Colonic mucosa (tissue), 4 donors: ENCODE measurements around the gene ADAMTS18. TPM values are rescaled to one million over a fixed set of nuclear protein-coding genes. Genes with fewer than 3 reads are reported as not detected.

Source experiments
- DNase-seq: peaks from one replicate; pipeline ENCODE4 v3.0.0-alpha.2; 2020
- H3K27ac ChIP-seq: fragments of 200-600 bp; one replicate; pipeline ENCODE4 v1.8.0; 2021
- H3K27me3 ChIP-seq: fragments of 200-600 bp; one replicate; pipeline ENCODE4 v1.8.0; 2021
- H3K36me3 ChIP-seq: fragments of 200-600 bp; one replicate; pipeline ENCODE4 v1.8.0; 2021
- H3K4me1 ChIP-seq: fragments of 200-600 bp; one replicate; pipeline ENCODE4 v1.8.0; 2021; ENCODE audit warnings: mild to moderate bottlenecking
- H3K4me3 ChIP-seq: fragments of 200-600 bp; one replicate; pipeline ENCODE4 v1.8.0; 2021
- H3K9ac ChIP-seq, 2 donors: one replicate each; pipeline ENCODE4 v1.7.0; 2013; ENCODE audit warnings: control low read depth in 2 of 2, low read depth in 2 of 2, low read length in 2 of 2
- H3K9me3 ChIP-seq: fragments of 200-600 bp; one replicate; pipeline ENCODE4 v1.8.0; 2021
- intact Hi-C: fragments of 100-400 bp; cut with DNase I; formaldehyde crosslinking; loops from one replicate; pipeline ENCODE4 v1.14.1; 2022
- total RNA-seq, 2 donors: library from RNA; stranded (reverse); fragmentation: NEBNext Ultra II Directional in 1 of 2; extraction: Animal tissue kit (Norgen Biotek cat#: 25700) in 1 of 2; gene quantifications; one replicate each; pipeline ENCODE4 v1.2.1, GENCODE V29; 2021
- TF ChIP-seq, protein P1 (sequence below): fragments of 200-600 bp; IDR thresholded peaks from one replicate; pipeline ENCODE4 v1.8.0; 2022; ENCODE audit warnings: antibody characterized with exemption, mild to moderate bottlenecking
- donor health status: healthy.
- donor health status: DM: no; HTN: no; CAD: no.
- donor health status: DM: no; HTN: no; CAD: no.

ADAMTS18 gene
- total RNA-seq, 2 donors from 2014 or later = 0.05 to 0.29 TPM

DNA sequence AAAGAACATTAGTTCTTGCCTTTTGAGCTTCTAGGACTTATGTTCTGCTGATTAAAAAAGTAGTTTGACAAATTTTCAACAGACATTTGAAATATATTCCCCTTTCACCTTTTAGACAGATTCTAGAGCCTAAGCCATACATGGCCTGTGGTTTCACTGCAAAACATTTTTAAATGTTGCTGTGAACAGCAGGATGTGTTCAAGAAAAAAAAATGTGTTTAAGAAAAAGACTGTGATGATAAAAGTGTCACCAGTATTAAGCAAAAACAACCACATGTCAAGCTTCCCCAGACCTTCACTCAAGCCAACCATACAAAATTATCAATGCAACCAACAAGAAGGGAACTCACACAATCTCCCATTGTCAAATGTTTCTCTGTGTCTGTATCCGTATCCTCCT is 132.2 kb downstream of the ADAMTS18 start:
- intact Hi-C loops = no loop called here
- H3K27ac ChIP-seq = no peak overlapping the region
- peaks cover 6% of the 10 kb centered on the region for H3K27me3 ChIP-seq
- no peaks in the 10 kb centered on the region for H3K36me3 ChIP-seq
- no peak overlapping the region for H3K9ac ChIP-seq
- no peak for DNase-seq
- H3K4me3 ChIP-seq = no peak overlapping the region
- no peaks in the 10 kb centered on the region for H3K9me3 ChIP-seq
- no peaks in the 10 kb centered on the region for H3K4me1 ChIP-seq
- TF ChIP-seq, protein P1, sequence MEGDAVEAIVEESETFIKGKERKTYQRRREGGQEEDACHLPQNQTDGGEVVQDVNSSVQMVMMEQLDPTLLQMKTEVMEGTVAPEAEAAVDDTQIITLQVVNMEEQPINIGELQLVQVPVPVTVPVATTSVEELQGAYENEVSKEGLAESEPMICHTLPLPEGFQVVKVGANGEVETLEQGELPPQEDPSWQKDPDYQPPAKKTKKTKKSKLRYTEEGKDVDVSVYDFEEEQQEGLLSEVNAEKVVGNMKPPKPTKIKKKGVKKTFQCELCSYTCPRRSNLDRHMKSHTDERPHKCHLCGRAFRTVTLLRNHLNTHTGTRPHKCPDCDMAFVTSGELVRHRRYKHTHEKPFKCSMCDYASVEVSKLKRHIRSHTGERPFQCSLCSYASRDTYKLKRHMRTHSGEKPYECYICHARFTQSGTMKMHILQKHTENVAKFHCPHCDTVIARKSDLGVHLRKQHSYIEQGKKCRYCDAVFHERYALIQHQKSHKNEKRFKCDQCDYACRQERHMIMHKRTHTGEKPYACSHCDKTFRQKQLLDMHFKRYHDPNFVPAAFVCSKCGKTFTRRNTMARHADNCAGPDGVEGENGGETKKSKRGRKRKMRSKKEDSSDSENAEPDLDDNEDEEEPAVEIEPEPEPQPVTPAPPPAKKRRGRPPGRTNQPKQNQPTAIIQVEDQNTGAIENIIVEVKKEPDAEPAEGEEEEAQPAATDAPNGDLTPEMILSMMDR = no peak

DNA sequence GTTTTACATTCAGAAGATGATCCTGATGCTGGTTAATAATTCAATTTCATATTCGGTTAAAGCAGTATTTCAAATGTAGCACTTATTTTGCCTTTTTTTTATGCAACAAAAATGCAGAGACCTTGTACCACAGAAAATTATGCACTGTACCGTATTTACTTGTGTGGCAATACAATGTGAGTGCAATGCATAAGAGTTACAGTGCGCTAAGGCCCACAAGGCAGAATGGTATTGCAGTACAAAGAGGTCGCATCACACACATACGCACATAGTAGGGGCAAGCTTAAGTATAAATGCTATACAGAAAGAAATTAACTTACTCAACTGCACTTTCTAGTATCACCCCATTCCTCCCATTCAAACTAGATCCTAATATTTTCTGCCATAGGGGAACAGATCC is 132.6 kb downstream of the ADAMTS18 start:
- intact Hi-C loops = no loop called here
- Histone ChIP-seq H3K27ac (no peak overlapping the region), H3K27me3 (peaks cover 6% of the 10 kb centered on the region), H3K4me3 (no peak overlapping the region), H3K36me3 (no peaks in the 10 kb centered on the region), H3K9me3 (no peaks in the 10 kb centered on the region), H3K9ac (no peak overlapping the region), H3K4me1 (no peaks in the 10 kb centered on the region)
- DNase-seq = no peak
- TF ChIP-seq, protein P1 = no peak

DNA sequence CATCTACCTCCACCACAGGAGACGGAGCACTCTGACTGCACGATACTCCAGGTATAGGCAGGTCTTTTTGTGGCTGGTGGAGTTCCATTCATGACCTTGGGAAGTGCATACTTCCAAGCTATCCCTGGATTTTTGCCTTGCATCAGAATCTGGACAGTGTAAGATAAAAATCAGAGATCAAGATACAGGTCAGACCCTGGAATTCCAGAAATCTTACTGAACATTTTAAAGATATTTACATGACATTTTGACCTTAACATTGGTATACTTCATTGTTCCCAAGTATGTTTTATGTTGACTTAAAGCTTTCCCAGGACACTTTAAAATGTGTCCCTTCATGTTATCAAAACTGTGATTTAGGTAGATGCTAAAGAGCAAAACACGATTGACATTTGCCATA is 134.6 kb downstream of the ADAMTS18 start:
- H3K9ac ChIP-seq = no peak overlapping the region
- no peaks in the 10 kb centered on the region for H3K9me3 ChIP-seq
- TF ChIP-seq, protein P1 = no peak
- intact Hi-C loops = no loop called here
- H3K4me1 ChIP-seq = no peaks in the 10 kb centered on the region
- H3K36me3 ChIP-seq = no peaks in the 10 kb centered on the region
- no peaks in the 10 kb centered on the region for H3K27me3 ChIP-seq
- H3K27ac ChIP-seq = no peak overlapping the region
- H3K4me3 ChIP-seq = no peak overlapping the region
- no peak for DNase-seq

DNA sequence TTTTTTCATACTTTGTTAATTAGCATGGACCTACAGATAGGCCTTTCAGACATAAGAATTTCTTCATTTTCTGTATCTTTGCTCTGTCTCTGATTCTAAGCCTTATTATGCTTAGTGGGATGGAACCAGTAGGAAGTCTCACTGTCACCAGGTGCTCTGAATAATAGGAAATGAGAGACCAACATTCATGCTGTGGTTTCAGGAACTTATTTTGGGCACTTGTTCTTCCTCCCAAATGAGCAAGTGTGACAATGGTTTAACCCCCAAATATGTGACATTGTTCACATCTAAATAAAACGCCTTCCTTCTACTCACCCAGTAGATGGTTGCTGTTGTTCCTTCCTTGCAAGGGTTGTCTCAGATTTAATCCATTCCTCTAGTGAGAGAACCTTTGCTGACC is 135.4 kb downstream of the ADAMTS18 start:
- TF ChIP-seq, protein P1 = no peak
- Histone ChIP-seq H3K4me1 (no peaks in the 10 kb centered on the region), H3K27me3 (no peaks in the 10 kb centered on the region), H3K9ac (no peak overlapping the region), H3K9me3 (no peaks in the 10 kb centered on the region), H3K36me3 (no peaks in the 10 kb centered on the region), H3K4me3 (no peak overlapping the region), H3K27ac (no peak overlapping the region)
- DNase-seq = no peak
- intact Hi-C loops = no loop called here

DNA sequence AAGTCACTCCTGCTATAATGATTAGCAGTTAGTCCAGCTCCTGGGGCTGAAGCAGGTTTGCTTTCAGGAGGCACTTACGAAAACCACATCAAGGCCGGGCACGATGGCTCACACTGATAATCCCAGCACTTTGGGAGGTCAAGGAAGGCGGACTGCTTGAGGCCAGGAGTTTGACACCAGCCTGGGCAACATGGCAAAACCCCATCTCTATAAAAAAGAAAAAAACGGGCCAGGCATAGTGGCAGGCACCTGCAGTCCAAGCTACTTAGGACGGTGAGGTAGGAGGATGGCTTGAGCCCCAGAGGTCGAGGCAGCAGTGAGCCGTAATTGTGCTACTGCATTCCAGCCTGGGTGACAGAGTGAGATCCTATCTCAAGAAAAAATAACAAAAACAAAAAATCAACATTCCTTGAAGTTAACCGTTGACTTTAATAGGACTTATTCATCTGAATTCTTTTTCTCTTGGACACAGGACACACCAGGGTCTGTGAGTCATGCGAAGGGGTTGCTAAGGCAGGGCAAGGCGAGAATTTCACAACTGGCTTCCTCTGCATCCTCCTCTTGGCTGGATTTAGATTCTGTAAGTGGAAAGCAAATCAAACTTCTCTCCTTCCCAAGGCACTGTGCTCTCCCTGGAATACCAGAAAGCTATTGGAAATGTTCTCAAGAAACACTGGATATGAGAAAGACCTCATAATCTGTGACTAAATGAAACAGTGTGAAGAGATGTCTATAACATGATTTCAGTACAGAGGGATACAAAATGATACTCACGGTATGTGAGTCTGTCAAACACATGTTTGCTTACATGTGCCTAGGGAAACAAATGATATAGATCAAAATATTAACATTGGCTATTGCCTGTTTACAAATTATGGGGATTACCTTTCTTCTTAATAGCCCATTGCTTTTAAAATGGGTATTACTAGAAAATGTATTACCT is 136.1 kb downstream of the ADAMTS18 start:
- DNase-seq = no peak
- Histone ChIP-seq H3K9ac (no peak overlapping the region), H3K27ac (no peak overlapping the region), H3K9me3 (no peaks in the 10 kb centered on the region), H3K4me1 (no peaks in the 10 kb centered on the region), H3K36me3 (no peaks in the 10 kb centered on the region), H3K4me3 (no peak overlapping the region), H3K27me3 (no peaks in the 10 kb centered on the region)
- TF ChIP-seq, protein P1 = no peak
- intact Hi-C loops = no loop called here
